HK-2 (cell line): ENCODE data around the gene TMLHE.
"Not testable (repeated sequence)": the region's sequence is repeated elsewhere in the genome, so short reads cannot be mapped to it uniquely, and the experiment has no call there.

Experiments used
- DNase-seq: peaks from one replicate; pipeline ENCODE4 v3.0.0-alpha.2; 2018; ENCODE audit not compliant: unreplicated experiment

The TMLHE gene

DNA sequence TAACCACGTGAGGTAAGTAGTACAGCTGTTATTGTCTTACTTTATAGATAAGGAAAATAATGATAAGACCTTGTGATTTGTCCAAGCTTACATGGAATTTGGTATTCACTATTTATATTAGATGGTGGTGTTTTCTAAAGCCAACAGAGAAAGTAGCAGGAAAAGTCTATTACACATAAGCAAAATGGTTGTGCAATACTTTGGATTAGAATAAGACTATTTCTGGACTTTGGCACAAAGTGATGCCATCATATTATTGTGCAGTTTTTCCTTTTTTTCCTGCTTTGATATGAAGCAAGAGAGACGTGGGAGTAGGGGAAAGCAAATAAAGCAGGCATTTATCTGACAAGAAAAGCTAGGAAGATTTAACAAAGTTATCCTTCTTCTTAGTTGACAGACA lies 117.6 kb downstream of the TMLHE start:
- DNase-seq = not testable (repeated sequence)

DNA sequence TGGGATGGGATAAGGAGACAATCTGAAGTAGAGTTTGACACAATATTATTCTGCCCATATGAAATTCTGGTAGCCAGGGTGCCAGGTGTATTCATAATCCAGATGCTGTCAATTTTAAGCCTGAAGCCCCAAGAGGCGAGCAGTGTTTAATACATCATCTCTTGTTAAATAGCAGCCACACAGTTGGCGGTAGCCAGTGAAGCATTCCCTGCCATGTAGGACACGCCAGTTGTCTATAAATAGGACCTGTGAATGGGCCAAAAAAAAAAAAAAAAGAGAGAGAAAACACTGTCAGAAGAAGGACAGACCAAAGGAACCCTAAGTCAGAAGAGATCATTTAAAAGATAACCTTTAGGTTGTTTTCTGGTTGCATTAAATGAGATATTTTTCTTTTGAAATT lies 121.3 kb downstream of the TMLHE start:
- not testable (repeated sequence) for DNase-seq

GRCh38 chrX:155477136-155477535 lies 135.6 kb downstream of the TMLHE start:
- DNase-seq = not testable (repeated sequence)

DNA sequence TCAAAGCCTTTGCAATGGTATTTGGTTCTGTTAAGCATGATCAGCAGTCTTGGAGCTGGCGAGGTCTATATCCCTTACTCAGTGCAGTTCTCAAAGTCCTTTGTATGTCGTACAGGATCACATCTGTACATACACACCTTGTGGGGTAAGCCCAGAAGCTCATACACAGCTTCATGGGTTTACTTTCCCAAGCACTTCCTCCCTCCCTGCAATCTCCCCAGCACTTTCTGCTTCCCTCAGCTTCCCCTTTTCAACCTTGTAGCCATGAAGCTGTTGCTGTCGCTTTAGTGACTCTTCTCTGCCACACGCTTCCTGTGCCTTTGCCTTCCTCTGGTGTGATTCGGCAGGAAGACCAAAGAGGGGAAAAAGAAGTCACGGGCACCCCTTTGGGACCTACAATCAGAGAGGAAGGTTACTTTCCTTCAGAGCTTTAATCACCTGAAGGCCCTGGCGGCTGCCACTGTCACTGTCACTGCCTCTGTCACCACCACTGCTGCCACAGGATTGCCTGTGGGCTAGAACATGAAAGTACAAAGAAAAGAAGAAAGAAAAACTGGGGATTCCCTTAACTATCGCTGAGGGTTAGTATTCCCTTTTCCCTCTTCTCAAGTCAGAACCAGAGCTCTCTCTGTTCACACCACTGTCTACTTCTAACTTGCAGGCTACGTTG lies 146.3 kb downstream of the TMLHE start:
- DNase-seq = not testable (repeated sequence)

GRCh38 chrX:155460501-155460900 lies 152.3 kb downstream of the TMLHE start:
- not testable (repeated sequence) for DNase-seq

- not testable (repeated sequence) for DNase-seq
Observed at GRCh38 chrX:155458471-155458870, 154.3 kb downstream of the TMLHE start, which contains the start of gene F8A3. F8A3 (minus strand) TSS chrX:155458620; CDS start chrX:155458600, 20 bp downstream.

GRCh38 chrX:155457761-155458447 lies 154.8 kb downstream of the TMLHE start:
- not testable (repeated sequence) for DNase-seq

DNA sequence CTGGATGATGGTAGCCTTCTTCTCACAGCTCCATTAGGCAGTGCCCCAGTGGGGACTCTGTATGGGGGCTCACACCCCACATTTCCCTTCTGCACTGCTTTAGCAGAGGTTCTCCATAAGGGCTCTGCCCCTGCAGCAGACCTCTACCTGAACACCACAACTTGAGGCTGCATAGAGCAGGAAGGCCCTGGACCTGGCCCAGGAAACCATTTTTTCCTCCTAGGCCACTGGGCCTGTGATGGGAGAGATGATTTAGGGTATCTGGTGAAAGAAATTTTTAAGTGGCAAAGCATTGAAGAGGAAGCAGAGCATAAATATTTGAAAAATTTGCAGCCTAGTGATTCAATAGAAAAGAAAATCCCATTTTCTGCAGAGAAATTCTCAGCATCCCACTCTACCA lies 171.7 kb downstream of the TMLHE start:
- no peak for DNase-seq
